Skeletal muscle tissue (tissue), 4 donors: Measurements from ENCODE around the gene ZNF81. TPM values are rescaled to one million over a fixed set of nuclear protein-coding genes. Genes with fewer than 3 reads are reported as not detected.
"Not testable (repeated sequence)": the region's sequence is repeated elsewhere in the genome, so short reads cannot be mapped to it uniquely, and the experiment has no call there.

Experiments used
- H3K27ac ChIP-seq: one replicate; pipeline ENCODE4 v1.7.0; 2013; ENCODE audit warnings: mild to moderate bottlenecking, low read depth, low read length, inconsistent platforms
- H3K27me3 ChIP-seq, 3 donors: one replicate each; pipeline ENCODE4 v1.7.0; 2013; ENCODE audit warnings: low read length in 3 of 3; ENCODE audit not compliant: control insufficient read depth in 3 of 3, insufficient read depth in 3 of 3
- H3K36me3 ChIP-seq, 3 donors: one replicate each; pipeline ENCODE4 v1.7.0; 2013; ENCODE audit warnings: low read length in 3 of 3; ENCODE audit not compliant: control insufficient read depth in 3 of 3, insufficient read depth in 3 of 3
- H3K4me1 ChIP-seq, 3 donors: one replicate each; pipeline ENCODE4 v1.7.0; 2013; ENCODE audit warnings: low read length in 3 of 3, mild to moderate bottlenecking in 3 of 3; ENCODE audit not compliant: control insufficient read depth in 3 of 3, insufficient read depth in 3 of 3
- H3K4me3 ChIP-seq, 3 donors: one replicate each; pipeline ENCODE4 v1.7.0; 2013; ENCODE audit warnings: low read length in 3 of 3
- H3K9ac ChIP-seq, 3 donors: one replicate each; pipeline ENCODE4 v1.7.0; 2013; ENCODE audit warnings: low read length in 3 of 3, mild to moderate bottlenecking in 3 of 3, moderate library complexity in 2 of 3, low read depth in 1 of 3
- H3K9me3 ChIP-seq, 3 donors: one replicate each; pipeline ENCODE4 v1.7.0; 2013; ENCODE audit warnings: low read length in 3 of 3; ENCODE audit not compliant: control insufficient read depth in 3 of 3
- total RNA-seq: library from RNA; depleted of rRNA; stranded (reverse); fragments of >200 nt; gene quantifications from one replicate; pipeline ENCODE4 v1.2.3, GENCODE V29; 2014
- donor health status: Osteomylitis.

ZNF81 gene
- total RNA-seq, 1 donor from 2014 or later = 11.5 TPM

- Histone ChIP-seq H3K9ac (no peak overlapping the region), H3K27me3 (no peaks in the 10 kb centered on the region), H3K4me3 (no peak overlapping the region), H3K27ac (no peak overlapping the region), H3K36me3 (no peaks in the 10 kb centered on the region), H3K9me3 (peaks cover 0 to 16% (median 0%) of the 10 kb centered on the region in 3 donors), H3K4me1 (no peaks in the 10 kb centered on the region)
These were observed 119.3 kb downstream of the ZNF81 start for GRCh38 chrX:47956016-47956415.

- H3K27me3 ChIP-seq, H3K4me3 ChIP-seq, H3K36me3 ChIP-seq, H3K4me1 ChIP-seq, H3K27ac ChIP-seq, H3K9ac ChIP-seq: not testable (repeated sequence)
- peaks cover 0 to 14% (median 0%) of the 10 kb centered on the region in 3 donors for H3K9me3 ChIP-seq
These were observed 121.5 kb downstream of the ZNF81 start for GRCh38 chrX:47958206-47958605.

- H3K9ac ChIP-seq = no peak overlapping the region
- H3K4me3 ChIP-seq = no peak overlapping the region
- no peaks in the 10 kb centered on the region for H3K4me1 ChIP-seq
- H3K27ac ChIP-seq = no peak overlapping the region
- H3K9me3 ChIP-seq = peaks cover 0 to 12% (median 0%) of the 10 kb centered on the region in 3 donors
- no peaks in the 10 kb centered on the region for H3K27me3 ChIP-seq
- H3K36me3 ChIP-seq = no peaks in the 10 kb centered on the region
These were observed 122.2 kb downstream of the ZNF81 start for GRCh38 chrX:47958761-47959342.

GRCh38 chrX:47960406-47960805 is 123.7 kb downstream of the ZNF81 start:
- H3K9me3 ChIP-seq = peaks cover 0 to 8% (median 0%) of the 10 kb centered on the region in 3 donors
- no peaks in the 10 kb centered on the region for H3K27me3 ChIP-seq
- H3K36me3 ChIP-seq = no peaks in the 10 kb centered on the region
- H3K9ac ChIP-seq = no peak overlapping the region
- no peak overlapping the region for H3K27ac ChIP-seq
- no peak overlapping the region for H3K4me3 ChIP-seq
- no peaks in the 10 kb centered on the region for H3K4me1 ChIP-seq

GRCh38 chrX:47961830-47962229 is 125.1 kb downstream of the ZNF81 start:
- not testable (repeated sequence) for H3K4me1 ChIP-seq, H3K36me3 ChIP-seq, H3K27me3 ChIP-seq, H3K27ac ChIP-seq, H3K4me3 ChIP-seq, H3K9me3 ChIP-seq, H3K9ac ChIP-seq

GRCh38 chrX:47965526-47965925 is 128.8 kb downstream of the ZNF81 start:
- H3K36me3 ChIP-seq, H3K27me3 ChIP-seq, H3K9ac ChIP-seq, H3K27ac ChIP-seq, H3K9me3 ChIP-seq, H3K4me3 ChIP-seq, H3K4me1 ChIP-seq: not testable (repeated sequence)

Other genes starting within 250 kb of the ZNF81 start
- gene SYN1, start 217.0 kb upstream of the ZNF81 start, total RNA-seq = not detected
- gene CFP, start 207.0 kb upstream of the ZNF81 start, total RNA-seq = 3.7 TPM
- gene ELK1, start 186.3 kb upstream of the ZNF81 start, total RNA-seq = 7.3 TPM
- gene UXT, start 177.7 kb upstream of the ZNF81 start, total RNA-seq = 86.6 TPM
- 2.6 TPM for gene ZNF182, start 167.1 kb downstream of the ZNF81 start, total RNA-seq
- gene SPACA5, start 170.1 kb downstream of the ZNF81 start, total RNA-seq = not detected
- 2.1 TPM for gene ZNF630, start 234.7 kb downstream of the ZNF81 start, total RNA-seq